Testis (tissue), 2 donors: Measurements from ENCODE around the gene STXBP5.

ENCODE experiments used
- CTCF ChIP-seq, 3 experiments: fragments of 450-650 bp in 2 of 3; fragments of 200-600 bp in 1 of 3; sonication (generic) in 1 of 3; IDR thresholded peaks; one replicate each; pipeline ENCODE4 v1.5.1; 2016 to 2019; ENCODE audit warnings: antibody characterized with exemption in 3 of 3, mild to moderate bottlenecking in 2 of 3, moderate library complexity in 1 of 3
- POLR2A ChIP-seq: fragments of 450-650 bp; IDR thresholded peaks from one replicate; pipeline ENCODE4 v1.6.1; 2017; ENCODE audit warnings: antibody characterized with exemption, mild to moderate bottlenecking, moderate library complexity

- TF ChIP-seq CTCF (IDR thresholded peaks at IDR 0.05) = no peak
- TF ChIP-seq POLR2A = no peak
Observed at GRCh38 chr6:147341486-147341885, 137.3 kb downstream of the STXBP5 start.
